H1 (cell line): Measurements from ENCODE around the gene UBAC1. TPM values are rescaled to one million over a fixed set of nuclear protein-coding genes. Genes with fewer than 3 reads are reported as not detected.

Experiments used
- CBX8 ChIP-seq: fragments of 300-800, 300-1000 bp; sonication (generic); IDR thresholded peaks from 2 replicates; pipeline ENCODE4 v1.7.1; 2016; ENCODE audit warnings: low read depth, low read length, borderline replicate concordance
- JUN ChIP-seq: IDR thresholded peaks from 2 replicates; pipeline ENCODE4 v1.6.1; 2011; ENCODE audit warnings: low read depth, mild to moderate bottlenecking, improper control_type of control experiment, low read length
- KDM5A ChIP-seq: fragments of 200-600 bp; IDR thresholded peaks from 2 replicates; pipeline ENCODE4 v1.7.1; 2012; ENCODE audit warnings: mild to moderate bottlenecking, low read length, inconsistent platforms, mixed read lengths
- SUZ12 ChIP-seq: fragments of 200-600 bp; sonication (generic); IDR thresholded peaks from 2 replicates; pipeline ENCODE4 v1.6.1; 2012; ENCODE audit warnings: mild to moderate bottlenecking, inconsistent platforms, low read length, moderate library complexity, mixed read lengths
- TAF7 ChIP-seq: optimal IDR thresholded peaks from 2 replicates; pipeline ENCODE3; 2011; ENCODE audit warnings: low read depth, mild to moderate bottlenecking, inconsistent platforms, low read length, moderate library complexity, borderline replicate concordance
- polyA plus RNA-seq, 7 experiments: library from polyadenylated mRNA; depleted of rRNA in 3 of 7; stranded (reverse) in 5 of 7; unstranded in 2 of 7; fragments of >200 nt in 5 of 7; fragments of 200-250 nt in 2 of 7; gene quantifications; 1 replicate in 5 of 7; 2 replicates in 1 of 7; 4 replicates in 1 of 7; pipeline versions ENCODE4 v1.2.1 to v1.2.3, GENCODE V29; 2011 to 2013; ENCODE audit warnings: missing spikeins in 2 of 7, mixed read lengths in 2 of 7
- total RNA-seq: library from RNA; stranded (reverse); fragmentation: NEBNext Ultra II Directional; extraction: Animal tissue kit (Norgen Biotek cat#: 25700); gene quantifications from 2 replicates; pipeline ENCODE4 v1.2.1, GENCODE V29; 2021
- TF ChIP-seq, protein P1 (sequence below), 3 experiments: IDR thresholded peaks; 1 replicate in 2 of 3; 2 replicates in 1 of 3; pipeline versions ENCODE4 v1.5.1 to v1.6.1; 2011; ENCODE audit warnings: low read length in 3 of 3, mild to moderate bottlenecking in 3 of 3, inconsistent platforms in 2 of 3, low read depth in 1 of 3, moderate library complexity in 1 of 3; ENCODE audit not compliant: insufficient read depth in 1 of 3; ENCODE audit errors: control extremely low read depth in 1 of 3

Gene UBAC1
- total and polyA plus RNA-seq, 2 of the 8 experiments (the other 6 are each of a cell fraction or from before 2014, with no cell fraction given) = 59.3 to 85.2 TPM

DNA sequence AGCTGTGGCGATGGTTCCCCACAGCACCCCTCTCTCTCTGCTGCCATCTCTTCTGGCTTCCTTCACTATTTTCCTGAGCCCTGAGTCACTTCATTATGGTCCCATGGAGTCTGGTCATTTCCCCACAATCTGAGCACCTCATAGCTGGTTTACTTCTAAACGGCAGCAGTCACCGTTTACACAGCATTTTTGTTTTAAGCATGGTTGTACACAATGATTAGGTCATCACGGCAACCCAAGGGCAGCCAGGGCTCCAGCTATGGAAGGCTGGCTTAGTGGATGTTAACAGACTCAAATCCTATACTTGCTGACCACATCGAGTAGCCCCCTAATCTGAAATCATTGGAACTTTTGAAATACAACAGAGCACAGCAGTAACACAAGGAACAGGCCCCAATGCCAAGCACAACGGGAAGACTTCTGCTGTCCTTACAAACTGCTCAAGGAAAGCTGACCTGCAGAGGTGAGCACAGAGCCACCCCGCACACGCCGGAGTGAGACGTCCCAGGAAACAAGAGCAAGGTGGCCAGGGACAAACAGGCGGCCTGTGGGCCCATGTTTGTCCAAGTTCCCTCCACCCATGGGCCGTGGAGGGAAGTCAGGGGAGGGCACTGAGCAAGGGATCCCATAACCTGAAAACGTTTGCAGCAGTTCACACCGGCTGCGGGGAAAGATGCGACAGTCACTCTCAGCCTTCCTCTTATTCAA is 76.7 kb downstream of the UBAC1 start (continued):
- TF ChIP-seq, protein P1, sequence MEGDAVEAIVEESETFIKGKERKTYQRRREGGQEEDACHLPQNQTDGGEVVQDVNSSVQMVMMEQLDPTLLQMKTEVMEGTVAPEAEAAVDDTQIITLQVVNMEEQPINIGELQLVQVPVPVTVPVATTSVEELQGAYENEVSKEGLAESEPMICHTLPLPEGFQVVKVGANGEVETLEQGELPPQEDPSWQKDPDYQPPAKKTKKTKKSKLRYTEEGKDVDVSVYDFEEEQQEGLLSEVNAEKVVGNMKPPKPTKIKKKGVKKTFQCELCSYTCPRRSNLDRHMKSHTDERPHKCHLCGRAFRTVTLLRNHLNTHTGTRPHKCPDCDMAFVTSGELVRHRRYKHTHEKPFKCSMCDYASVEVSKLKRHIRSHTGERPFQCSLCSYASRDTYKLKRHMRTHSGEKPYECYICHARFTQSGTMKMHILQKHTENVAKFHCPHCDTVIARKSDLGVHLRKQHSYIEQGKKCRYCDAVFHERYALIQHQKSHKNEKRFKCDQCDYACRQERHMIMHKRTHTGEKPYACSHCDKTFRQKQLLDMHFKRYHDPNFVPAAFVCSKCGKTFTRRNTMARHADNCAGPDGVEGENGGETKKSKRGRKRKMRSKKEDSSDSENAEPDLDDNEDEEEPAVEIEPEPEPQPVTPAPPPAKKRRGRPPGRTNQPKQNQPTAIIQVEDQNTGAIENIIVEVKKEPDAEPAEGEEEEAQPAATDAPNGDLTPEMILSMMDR (IDR thresholded peaks at IDR 0.05; ENCODE audit: control extremely low read depth in 1 of 3, insufficient read depth in 1 of 3, low read depth in 1 of 3, low read length in 3 of 3) = no peak
- TF ChIP-seq CBX8 (no peak), KDM5A (no peak), SUZ12 (no peak), TAF7 (no peak), JUN (no peak)
- TF ChIP-seq, all 59 proteins: peak for 0
